Globus pallidus (tissue), 1 donor: ENCODE measurements around the gene MLLT6.

Experiments used
- DNase-seq: peaks from one replicate; pipeline ENCODE4 v3.0.0-alpha.2; 2015; ENCODE audit warnings: low spot score

MLLT6 gene

GRCh38 chr17:38706505-38707216 lies 1.6 kb downstream of the MLLT6 start:
- DNase-seq, result no peak

GRCh38 chr17:38707678-38708351 lies 2.7 kb downstream of the MLLT6 start:
- DNase-seq, result no peak

DNA sequence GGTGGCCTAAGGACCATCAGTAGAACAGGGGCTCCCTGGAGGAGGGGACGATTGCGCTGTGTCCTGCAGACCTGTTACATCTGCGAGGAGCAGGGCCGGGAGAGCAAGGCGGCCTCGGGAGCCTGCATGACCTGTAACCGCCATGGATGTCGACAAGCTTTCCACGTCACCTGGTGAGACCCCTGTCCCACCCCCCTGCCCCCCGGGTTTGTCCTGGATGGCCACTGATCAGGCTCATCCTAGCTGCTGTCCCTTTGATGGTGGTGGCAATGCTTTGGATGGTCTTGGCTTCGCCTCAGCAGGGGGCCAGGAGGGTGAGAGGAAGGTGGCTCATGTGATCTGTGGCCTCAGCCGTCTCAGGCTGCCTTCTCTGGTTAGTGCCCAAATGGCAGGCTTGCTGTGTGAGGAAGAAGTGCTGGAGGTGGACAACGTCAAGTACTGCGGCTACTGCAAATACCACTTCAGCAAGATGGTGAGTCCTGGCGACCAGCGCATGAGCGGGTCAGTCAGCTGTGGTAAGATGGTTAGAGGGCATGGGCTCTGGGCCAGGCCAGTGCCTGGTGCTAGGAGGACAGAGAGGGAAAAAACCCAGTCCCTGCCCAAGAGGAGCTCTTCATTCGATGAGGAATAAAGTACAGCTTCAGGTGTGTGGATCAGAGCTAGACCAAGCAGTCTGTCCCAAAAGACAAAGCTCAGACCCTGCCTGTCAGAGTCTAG lies 4.2 kb downstream of the MLLT6 start:
- no peak for DNase-seq

GRCh38 chr17:38709864-38710603 lies 5.0 kb downstream of the MLLT6 start:
- DNase-seq, result no peak

GRCh38 chr17:38710604-38710962 lies 5.5 kb downstream of the MLLT6 start:
- no peak for DNase-seq

DNA sequence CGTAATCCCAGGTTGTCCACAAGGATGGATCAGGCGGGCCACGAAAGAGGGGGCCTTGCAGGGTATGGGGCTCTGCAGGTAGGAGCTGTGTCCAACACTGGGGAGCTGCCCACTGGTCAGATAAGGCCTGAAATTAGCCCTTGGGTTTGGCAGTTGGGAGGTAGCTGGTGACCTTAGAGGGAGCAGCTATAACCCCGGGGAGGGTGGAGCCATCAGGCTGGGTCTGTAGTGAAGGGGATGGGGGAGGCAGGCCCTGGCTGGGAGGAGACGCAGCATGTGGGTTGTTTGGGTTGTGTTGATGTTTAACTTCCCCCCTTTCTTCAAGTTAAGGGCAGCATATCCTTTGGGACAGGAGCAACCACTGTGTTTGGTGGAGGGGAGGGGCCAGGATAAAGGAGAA lies 5.9 kb downstream of the MLLT6 start:
- DNase-seq, result no peak

DNA sequence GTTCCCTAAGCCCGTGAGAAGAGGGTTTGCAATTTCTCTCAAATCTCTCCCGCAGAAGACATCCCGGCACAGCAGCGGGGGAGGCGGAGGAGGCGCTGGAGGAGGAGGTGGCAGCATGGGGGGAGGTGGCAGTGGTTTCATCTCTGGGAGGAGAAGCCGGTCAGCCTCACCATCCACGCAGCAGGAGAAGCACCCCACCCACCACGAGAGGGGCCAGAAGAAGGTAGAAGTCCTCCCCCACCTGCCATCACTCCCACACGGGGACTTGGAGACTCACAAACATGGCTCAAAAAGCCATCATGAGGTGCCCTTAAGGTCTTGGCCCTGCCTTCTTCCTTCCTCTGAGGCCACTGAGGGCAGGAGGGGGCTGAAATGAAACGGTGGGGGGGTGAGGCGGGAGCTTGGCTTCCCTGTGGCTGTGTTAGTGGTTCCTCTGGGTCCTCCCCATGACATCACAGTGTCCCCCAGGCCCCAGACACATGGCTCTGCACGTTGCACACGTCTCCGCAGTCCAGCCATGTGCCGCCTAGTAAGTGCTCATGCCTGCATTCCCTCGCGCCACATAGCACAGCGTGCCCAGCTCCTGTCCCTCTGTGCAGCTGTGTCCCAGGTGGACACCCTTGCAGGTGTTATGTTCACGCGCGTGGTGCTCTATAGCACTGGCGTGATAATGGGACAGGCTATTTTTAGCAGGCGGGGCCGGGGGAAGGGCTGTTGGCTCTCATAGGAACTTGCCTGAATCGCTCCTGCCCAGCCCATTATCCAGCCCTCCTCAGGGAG lies 6.9 kb downstream of the MLLT6 start:
- DNase-seq, result no peak

DNA sequence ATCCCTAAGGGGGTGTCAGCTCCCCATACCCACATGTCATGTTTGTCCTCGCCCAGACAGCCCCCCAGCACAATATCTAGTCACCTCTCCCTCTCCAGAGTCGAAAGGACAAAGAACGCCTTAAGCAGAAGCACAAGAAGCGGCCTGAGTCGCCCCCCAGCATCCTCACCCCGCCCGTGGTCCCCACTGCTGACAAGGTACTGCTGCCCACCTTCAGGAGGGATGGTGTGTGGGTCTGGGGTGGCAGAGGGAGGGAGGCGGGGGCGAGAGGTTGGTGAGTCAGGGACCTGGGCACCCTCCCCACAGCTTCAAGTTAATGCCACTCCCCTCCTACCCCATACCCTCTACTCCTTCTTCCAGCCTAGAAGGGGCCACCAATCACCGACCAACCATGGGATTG lies 7.5 kb downstream of the MLLT6 start:
- DNase-seq, result no peak

- no peak for DNase-seq
Observed at GRCh38 chr17:38713456-38714075, 8.5 kb downstream of the MLLT6 start.

DNA sequence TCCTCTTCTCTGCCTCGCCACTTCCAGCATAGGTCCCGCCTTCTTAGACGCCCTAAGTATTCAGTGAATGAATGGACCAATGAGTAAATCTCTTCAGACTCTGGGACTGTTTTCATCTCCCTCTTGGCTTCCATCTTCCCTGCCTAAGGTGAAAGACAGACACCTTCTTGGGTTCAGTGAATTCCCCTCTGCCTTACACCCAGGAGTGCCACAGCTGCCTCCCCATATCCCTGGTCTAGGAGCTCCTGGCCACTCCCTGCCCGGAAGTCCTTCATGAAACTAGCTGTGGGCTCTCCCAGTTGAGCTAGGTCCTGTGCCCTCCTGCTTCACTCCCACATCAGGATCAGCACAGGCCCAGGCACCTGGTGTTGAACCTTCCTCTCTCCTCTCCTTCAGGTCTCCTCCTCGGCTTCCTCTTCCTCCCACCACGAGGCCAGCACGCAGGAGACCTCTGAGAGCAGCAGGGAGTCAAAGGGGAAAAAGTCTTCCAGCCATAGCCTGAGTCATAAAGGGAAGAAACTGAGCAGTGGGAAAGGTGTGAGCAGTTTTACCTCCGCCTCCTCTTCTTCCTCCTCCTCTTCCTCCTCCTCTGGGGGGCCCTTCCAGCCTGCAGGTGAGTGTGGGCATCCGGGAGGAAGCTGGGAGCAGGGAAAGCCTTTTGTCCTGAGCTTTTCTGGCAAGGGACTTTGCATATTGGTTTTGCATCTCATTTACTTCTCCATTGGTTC lies 10.3 kb downstream of the MLLT6 start:
- DNase-seq, result no peak

DNA sequence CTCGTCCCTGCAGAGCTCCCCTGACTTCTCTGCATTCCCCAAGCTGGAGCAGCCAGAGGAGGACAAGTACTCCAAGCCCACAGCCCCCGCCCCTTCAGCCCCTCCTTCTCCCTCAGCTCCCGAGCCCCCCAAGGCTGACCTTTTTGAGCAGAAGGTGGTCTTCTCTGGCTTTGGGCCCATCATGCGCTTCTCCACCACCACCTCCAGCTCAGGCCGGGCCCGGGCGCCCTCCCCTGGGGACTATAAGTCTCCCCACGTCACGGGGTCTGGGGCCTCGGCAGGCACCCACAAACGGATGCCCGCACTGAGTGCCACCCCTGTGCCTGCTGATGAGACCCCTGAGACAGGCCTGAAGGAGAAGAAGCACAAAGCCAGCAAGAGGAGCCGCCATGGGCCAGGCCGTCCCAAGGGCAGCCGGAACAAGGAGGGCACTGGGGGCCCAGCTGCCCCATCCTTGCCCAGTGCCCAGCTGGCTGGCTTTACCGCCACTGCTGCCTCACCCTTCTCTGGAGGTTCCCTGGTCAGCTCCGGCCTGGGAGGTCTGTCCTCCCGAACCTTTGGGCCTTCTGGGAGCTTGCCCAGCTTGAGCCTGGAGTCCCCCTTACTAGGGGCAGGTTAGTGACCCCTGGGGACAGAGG lies 11.4 kb downstream of the MLLT6 start:
- no peak for DNase-seq

DNA sequence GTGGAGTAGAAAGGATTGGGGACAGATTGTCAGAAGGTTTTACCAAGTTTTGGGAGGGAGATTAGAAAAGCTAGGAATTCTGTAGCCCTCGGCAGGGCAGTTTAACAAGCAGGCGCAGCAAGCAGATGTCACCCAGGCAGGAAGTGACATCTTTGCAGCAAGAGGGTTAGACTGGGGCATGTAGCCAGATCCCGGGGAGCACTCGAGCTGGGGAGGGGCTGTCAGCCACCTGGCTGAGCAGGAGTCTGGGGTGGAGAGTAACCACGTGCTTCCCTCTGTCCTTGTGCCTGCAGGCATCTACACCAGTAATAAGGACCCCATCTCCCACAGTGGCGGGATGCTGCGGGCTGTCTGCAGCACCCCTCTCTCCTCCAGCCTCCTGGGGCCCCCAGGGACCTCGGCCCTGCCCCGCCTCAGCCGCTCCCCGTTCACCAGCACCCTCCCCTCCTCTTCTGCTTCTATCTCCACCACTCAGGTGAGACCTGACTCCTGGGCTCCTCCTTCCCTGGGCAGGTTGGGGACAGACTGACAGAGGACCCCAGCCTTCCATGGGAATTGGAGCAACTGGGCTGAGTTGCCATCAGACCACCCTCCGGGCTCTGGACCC lies 12.2 kb downstream of the MLLT6 start:
- no peak for DNase-seq

- no peak for DNase-seq
Observed at GRCh38 chr17:38719289-38719942, 14.3 kb downstream of the MLLT6 start.

GRCh38 chr17:38719943-38720641 lies 15.0 kb downstream of the MLLT6 start:
- DNase-seq, result no peak

GRCh38 chr17:38720941-38721340 lies 15.9 kb downstream of the MLLT6 start:
- DNase-seq, result no peak

GRCh38 chr17:38721802-38722201 lies 16.7 kb downstream of the MLLT6 start:
- no peak for DNase-seq

- DNase-seq, result peak; percentile 94
Observed at GRCh38 chr17:38724337-38724988, 19.4 kb downstream of the MLLT6 start.

DNA sequence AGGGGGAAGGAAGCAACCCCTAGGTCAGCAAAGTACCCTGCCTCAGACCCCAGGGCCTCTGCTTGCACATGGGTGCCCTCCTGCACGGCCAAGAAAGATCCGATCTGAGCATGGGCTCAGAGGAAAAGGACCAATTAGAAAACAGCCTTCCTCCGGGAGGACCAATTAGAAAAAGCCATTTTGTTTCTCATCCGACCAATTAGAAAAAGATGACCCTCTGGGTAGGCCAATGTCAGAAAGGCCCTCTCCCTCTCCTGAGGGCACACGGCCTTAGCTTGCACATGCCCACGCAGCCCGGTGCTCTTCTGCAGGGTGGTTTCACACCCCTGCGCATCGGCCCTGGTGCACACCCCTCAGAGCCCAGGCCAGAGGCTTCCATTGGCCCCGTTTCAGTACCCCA lies 20.0 kb downstream of the MLLT6 start:
- peak; percentile 58 for DNase-seq
